ENCODE measurements around the gene EEF2K. TPM values are rescaled to one million over a fixed set of nuclear protein-coding genes. Genes with fewer than 3 reads are reported as not detected.

The EEF2K gene
- total RNA-seq, 1 donor from 2014 or later: 35.2 TPM

DNA sequence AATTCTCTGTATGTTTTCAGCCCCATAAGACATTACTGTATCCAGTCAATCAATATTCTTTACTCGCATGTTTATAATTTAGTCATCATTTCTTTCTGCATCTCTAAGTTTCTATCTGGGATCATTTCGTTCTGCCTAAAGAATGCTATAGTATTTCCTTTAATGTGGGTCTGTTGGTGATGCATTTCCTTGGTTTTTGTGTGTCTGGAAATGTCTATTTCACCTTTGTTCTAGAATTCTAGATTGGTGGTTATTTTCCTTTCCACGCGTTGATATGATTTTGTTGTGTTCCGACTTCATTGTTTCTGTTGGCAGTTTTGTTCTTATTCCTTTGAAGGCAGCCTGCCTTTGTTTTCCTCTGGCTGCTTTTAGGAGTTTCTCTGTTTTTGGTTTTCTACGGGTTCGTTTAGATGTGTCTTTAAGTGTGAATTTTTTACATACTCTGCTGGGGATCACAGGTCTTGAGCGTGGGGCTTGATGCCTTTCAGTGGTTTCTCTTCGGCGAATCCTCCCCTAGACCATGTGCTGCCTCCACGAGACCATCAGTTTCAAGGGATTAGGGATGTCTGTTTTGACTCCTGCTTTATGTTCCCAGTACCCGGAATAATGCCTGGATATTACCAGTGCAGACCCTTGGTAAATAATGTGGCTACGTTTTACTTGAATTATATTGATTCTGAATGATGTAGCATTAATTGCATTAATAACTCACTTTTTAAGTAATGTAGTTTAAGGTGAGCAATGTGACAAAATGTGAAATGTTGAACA is 114.7 kb downstream of the EEF2K start:
- no peaks in the 10 kb centered on the region for H3K4me1 ChIP-seq
- peaks cover 95% of the 10 kb centered on the region for H3K36me3 ChIP-seq
- intact Hi-C loops (cut with DNase I): no loop called here
- ATAC-seq (no peak), DNase-seq (no peak)
- H3K27me3 ChIP-seq (ENCODE audit: low read depth): no peaks in the 10 kb centered on the region
- no peaks in the 10 kb centered on the region for H3K9me3 ChIP-seq
- H3K4me3 ChIP-seq: no peak overlapping the region
- no peak overlapping the region for H3K27ac ChIP-seq
- TF ChIP-seq, protein P1, sequence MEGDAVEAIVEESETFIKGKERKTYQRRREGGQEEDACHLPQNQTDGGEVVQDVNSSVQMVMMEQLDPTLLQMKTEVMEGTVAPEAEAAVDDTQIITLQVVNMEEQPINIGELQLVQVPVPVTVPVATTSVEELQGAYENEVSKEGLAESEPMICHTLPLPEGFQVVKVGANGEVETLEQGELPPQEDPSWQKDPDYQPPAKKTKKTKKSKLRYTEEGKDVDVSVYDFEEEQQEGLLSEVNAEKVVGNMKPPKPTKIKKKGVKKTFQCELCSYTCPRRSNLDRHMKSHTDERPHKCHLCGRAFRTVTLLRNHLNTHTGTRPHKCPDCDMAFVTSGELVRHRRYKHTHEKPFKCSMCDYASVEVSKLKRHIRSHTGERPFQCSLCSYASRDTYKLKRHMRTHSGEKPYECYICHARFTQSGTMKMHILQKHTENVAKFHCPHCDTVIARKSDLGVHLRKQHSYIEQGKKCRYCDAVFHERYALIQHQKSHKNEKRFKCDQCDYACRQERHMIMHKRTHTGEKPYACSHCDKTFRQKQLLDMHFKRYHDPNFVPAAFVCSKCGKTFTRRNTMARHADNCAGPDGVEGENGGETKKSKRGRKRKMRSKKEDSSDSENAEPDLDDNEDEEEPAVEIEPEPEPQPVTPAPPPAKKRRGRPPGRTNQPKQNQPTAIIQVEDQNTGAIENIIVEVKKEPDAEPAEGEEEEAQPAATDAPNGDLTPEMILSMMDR (IDR thresholded peaks at IDR 0.05): no peak

DNA sequence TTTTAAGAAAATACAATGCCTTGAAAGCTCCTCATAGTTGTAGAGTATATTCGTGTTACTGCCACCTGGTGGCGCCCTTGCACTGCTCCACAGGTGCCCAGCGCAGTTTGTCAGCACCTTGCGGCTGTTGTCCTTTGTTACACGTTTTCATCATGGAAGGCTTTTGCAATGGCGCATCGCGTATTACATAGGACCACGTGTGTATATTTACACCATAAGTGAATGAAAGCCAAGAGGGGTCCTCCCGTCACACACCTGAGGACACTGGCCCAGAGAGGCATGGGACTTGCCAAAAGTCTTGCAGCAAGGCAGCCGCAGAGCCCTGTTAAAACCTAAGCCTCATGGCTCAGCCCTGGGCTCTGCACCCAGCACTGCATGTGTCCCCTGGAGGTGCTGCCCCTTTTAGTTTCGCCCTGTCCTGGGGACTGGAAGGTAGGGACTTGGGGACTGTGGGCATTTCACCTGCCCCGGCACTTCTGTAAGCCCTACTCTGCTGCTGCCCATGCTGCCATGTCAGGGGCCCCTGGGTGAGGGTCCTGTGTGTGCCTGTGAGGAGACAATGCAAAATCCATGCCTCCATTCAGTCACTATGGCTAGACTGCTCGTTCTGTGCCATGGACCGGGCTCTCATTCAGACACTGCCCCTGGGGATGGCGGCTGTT is 115.4 kb downstream of the EEF2K start:
- intact Hi-C loops (cut with DNase I): no loop called here
- TF ChIP-seq, protein P1 (IDR thresholded peaks at IDR 0.05): peak; percentile 88
- H3K36me3 ChIP-seq: peaks cover 95% of the 10 kb centered on the region

DNA sequence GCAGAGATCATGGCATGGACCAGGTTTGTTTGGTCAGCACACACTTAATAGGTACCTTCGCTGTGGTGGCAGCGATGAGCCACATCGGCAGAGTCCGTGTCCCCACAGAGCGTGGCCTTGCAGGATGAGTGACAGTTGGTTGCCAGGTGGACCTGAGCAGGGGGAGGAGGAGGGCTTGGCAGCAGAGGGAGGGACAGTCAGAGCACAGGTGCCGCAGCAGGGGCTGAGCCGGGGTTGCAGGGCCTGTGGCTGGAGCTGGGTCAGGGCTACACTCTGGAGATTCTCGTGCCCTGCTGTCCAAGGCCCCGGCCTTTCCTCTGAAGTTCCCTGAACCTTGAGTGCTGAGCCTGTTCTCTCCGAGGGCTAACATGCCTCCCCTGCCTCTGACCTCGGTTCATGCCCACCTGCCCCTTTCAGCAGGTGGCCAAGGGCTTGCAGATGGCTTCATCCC is 116.0 kb downstream of the EEF2K start:
- Histone ChIP-seq H3K27ac (no peak overlapping the region), H3K27me3 (ENCODE audit: low read depth) (no peaks in the 10 kb centered on the region), H3K4me3 (no peak overlapping the region), H3K36me3 (peaks cover 95% of the 10 kb centered on the region), H3K9me3 (no peaks in the 10 kb centered on the region), H3K4me1 (no peaks in the 10 kb centered on the region)
- DNase-seq: no peak
- TF ChIP-seq, protein P1 (IDR thresholded peaks at IDR 0.05): no peak
- no peak for ATAC-seq
- intact Hi-C loops (cut with DNase I): no loop called here

More for the DNA sequence above, 115.4 kb downstream of the EEF2K start:
- Histone ChIP-seq H3K9me3 (no peaks in the 10 kb centered on the region), H3K4me1 (no peaks in the 10 kb centered on the region), H3K27me3 (ENCODE audit: low read depth) (no peaks in the 10 kb centered on the region), H3K4me3 (no peak overlapping the region), H3K27ac (no peak overlapping the region)
- ATAC-seq (peak; percentile 72 to 81), DNase-seq (peak; percentile 78)

DNA sequence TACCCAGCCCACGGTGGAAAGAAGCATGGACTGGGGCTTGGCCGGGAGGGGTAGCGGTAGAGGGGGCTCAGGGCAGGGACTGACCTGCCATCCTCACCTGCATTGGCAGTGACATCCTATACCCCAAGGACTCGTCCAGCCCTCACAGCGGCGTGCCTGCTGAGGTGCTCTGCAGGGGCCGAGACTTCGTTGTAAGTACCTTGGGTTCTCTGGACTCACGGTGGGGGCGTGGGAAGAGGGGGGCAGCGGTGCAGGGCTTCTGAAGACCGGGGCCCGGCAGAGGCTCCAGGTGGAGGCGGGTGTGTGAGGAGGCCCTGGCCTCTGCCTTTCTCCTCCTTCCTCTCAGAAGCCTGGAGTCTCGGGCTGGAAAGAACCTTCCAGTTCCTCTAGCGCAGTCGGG is 116.7 kb downstream of the EEF2K start:
- intact Hi-C loops (cut with DNase I): no loop called here
- H3K36me3 ChIP-seq: peaks cover 95% of the 10 kb centered on the region

DNA sequence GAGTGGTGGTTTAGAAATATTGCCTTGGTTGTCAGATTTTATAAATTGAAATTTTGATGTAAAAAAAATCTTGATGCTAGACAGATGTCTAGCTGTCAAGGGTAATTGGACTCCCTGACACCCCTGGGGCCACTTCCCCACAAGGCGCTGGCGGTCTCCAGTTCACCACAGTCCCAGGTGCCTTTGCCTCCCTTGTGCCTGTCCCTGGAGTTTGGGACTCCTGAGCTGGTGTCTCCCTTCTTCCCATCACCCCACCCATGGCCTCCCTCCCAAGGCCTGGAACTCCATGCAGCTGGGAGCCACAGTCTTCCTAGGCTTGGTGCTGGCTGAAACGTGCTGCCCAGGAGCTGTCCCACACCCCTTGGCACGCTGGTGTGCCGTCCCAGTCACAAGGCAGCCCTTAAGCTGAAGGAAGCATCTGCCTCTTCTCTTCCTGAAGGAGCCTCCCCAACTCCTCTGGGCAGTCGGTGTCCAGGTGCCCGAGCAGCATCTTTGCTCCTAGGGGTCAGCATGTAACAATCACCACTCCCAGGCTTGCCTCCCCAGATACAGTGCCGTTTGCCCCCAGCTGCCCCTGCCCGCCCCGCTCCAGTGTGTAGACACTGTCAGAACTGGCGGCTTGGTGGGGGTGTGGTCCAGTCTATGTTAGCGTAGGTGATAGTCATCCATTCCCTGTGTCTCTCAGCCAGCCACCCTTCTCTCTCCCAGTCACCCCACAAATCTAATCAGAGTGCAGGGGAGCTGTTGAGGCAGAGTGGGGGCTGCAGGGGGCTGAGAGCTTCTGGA is 117.3 kb downstream of the EEF2K start:
- Histone ChIP-seq H3K4me3 (no peak overlapping the region), H3K36me3 (peaks cover 95% of the 10 kb centered on the region), H3K27ac (no peak overlapping the region), H3K9me3 (no peaks in the 10 kb centered on the region), H3K27me3 (ENCODE audit: low read depth) (no peaks in the 10 kb centered on the region), H3K4me1 (no peaks in the 10 kb centered on the region)
- intact Hi-C loops (cut with DNase I): no loop called here
- DNase-seq (no peak), ATAC-seq (no peak)
- TF ChIP-seq, protein P1 (IDR thresholded peaks at IDR 0.05): no peak

More for the DNA sequence above, 116.7 kb downstream of the EEF2K start:
- TF ChIP-seq, protein P1 (IDR thresholded peaks at IDR 0.05): no peak
- Histone ChIP-seq H3K27me3 (ENCODE audit: low read depth) (no peaks in the 10 kb centered on the region), H3K4me3 (no peak overlapping the region), H3K9me3 (no peaks in the 10 kb centered on the region), H3K27ac (no peak overlapping the region), H3K4me1 (no peaks in the 10 kb centered on the region)
- ATAC-seq (no peak), DNase-seq (no peak)

Measured in lower lobe of right lung (tissue), 2 donors.